Calu3 (cell line): ENCODE measurements around the gene LRRTM4. TPM values are rescaled to one million over a fixed set of nuclear protein-coding genes. Genes with fewer than 3 reads are reported as not detected.
"Not testable (repeated sequence)": the region's sequence is repeated elsewhere in the genome, so short reads cannot be mapped to it uniquely, and the experiment has no call there.

Experiments
- BruUV-seq: library from RNA; stranded (reverse); fragments of 400-500 nt; replicated peaks from 2 replicates; lab custom pipeline; 2021; lab: Mats Ljungman, UMichigan
- CTCF ChIA-PET: fragments of 300-600 bp; sonication (Branson Sonifier 250); formaldehyde crosslinking; loops from one replicate; lab custom pipeline; 2022; ENCODE audit warnings: antibody characterized with exemption; lab: Charles Lee
- DNase-seq: peaks from one replicate; pipeline ENCODE4 v3.0.0; 2022
- H3K27ac Mint-ChIP-seq: one replicate; pipeline ENCODE4 v1.8.0; 2022; ENCODE audit warnings: mixed read lengths; ENCODE audit not compliant: unreplicated experiment
- H3K27me3 Mint-ChIP-seq: one replicate; pipeline ENCODE4 v1.8.0; 2022; ENCODE audit warnings: mixed read lengths; ENCODE audit not compliant: unreplicated experiment
- H3K36me3 Mint-ChIP-seq: one replicate; pipeline ENCODE4 v1.8.0; 2022; ENCODE audit warnings: mild to moderate bottlenecking, moderate library complexity, mixed read lengths; ENCODE audit not compliant: insufficient read depth, unreplicated experiment
- H3K4me1 Mint-ChIP-seq: one replicate; pipeline ENCODE4 v1.8.0; 2022; ENCODE audit warnings: mild to moderate bottlenecking, low read depth, mixed read lengths; ENCODE audit not compliant: unreplicated experiment
- H3K4me3 Mint-ChIP-seq: one replicate; pipeline ENCODE4 v1.8.0; 2022; ENCODE audit warnings: mild to moderate bottlenecking, low read depth, moderate library complexity, mixed read lengths; ENCODE audit not compliant: unreplicated experiment
- H3K9me3 Mint-ChIP-seq: one replicate; pipeline ENCODE4 v1.8.0; 2022; ENCODE audit warnings: low read depth, mixed read lengths; ENCODE audit not compliant: unreplicated experiment
- intact Hi-C: fragments of 100-400 bp; cut with micrococcal nuclease; formaldehyde crosslinking; loops from one replicate; pipeline ENCODE4 v1.10.0; 2022; ENCODE audit not compliant: unreplicated experiment
- total RNA-seq: library from RNA; stranded (reverse); gene quantifications from 2 replicates; pipeline ENCODE4 v1.2.3, GENCODE V29; 2022
- TF ChIP-seq, protein P1 (sequence below): fragments of 200-600 bp; IDR thresholded peaks from one replicate; pipeline ENCODE4 v1.8.0; 2022; ENCODE audit warnings: antibody characterized with exemption; ENCODE audit not compliant: unreplicated experiment

The LRRTM4 gene
- total RNA-seq, 1 experiment from 2014 or later: not detected

DNA sequence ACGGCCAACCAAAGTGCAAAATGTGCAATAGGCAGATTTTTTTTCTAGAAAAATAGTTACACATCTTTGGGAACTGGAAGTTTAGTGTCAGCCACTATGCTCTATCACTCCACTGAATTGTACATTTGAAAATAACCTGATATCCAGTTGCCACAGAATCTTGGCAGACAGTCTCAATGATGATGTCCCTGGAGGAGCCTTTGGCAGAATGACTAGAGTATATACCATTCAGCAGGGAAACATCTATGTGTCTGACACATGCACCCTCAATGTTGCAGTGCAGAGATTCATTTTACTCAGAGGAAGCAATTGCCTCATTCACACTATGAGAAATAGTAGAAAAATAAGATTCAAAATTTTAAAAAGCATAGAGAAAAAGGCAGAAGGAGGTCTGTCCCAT is 475.8 kb downstream of the LRRTM4 start:
- BruUV-seq: no TSS peak
- intact Hi-C loops: no loop called here
- Mint-ChIP-seq H3K4me3 (no peak overlapping the region), H3K4me1 (no peaks in the 10 kb centered on the region), H3K36me3 (no peaks in the 10 kb centered on the region), H3K27ac (no peak overlapping the region), H3K9me3 (peaks cover 13% of the 10 kb centered on the region), H3K27me3 (no peaks in the 10 kb centered on the region)
- CTCF ChIA-PET: no interaction called here
- no peak for DNase-seq
- TF ChIP-seq, protein P1, sequence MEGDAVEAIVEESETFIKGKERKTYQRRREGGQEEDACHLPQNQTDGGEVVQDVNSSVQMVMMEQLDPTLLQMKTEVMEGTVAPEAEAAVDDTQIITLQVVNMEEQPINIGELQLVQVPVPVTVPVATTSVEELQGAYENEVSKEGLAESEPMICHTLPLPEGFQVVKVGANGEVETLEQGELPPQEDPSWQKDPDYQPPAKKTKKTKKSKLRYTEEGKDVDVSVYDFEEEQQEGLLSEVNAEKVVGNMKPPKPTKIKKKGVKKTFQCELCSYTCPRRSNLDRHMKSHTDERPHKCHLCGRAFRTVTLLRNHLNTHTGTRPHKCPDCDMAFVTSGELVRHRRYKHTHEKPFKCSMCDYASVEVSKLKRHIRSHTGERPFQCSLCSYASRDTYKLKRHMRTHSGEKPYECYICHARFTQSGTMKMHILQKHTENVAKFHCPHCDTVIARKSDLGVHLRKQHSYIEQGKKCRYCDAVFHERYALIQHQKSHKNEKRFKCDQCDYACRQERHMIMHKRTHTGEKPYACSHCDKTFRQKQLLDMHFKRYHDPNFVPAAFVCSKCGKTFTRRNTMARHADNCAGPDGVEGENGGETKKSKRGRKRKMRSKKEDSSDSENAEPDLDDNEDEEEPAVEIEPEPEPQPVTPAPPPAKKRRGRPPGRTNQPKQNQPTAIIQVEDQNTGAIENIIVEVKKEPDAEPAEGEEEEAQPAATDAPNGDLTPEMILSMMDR: no peak

DNA sequence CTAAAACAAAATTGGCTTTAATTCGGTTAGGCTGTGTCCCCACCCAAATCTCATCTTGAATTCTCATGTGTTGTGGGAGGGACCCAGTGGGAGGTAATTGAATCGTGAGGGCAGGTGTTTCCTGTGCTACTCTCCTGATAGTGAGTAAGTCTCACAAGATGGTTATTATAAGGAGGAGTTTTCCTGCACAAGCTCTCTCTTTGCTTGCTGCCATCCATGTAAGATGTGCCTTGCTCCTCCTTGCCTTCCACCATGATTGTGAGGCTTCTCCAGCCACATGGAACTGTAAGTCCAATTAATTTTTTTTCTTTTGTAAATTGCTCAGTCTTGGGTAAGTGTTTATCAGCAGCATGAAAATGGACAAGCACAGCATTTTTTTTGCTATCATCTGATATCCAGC is 476.7 kb downstream of the LRRTM4 start:
- H3K4me3 Mint-ChIP-seq, BruUV-seq, intact Hi-C loops, DNase-seq, H3K4me1 Mint-ChIP-seq, H3K36me3 Mint-ChIP-seq, H3K27ac Mint-ChIP-seq, H3K27me3 Mint-ChIP-seq, CTCF ChIA-PET: not testable (repeated sequence)
- H3K9me3 Mint-ChIP-seq: peaks cover 16% of the 10 kb centered on the region

DNA sequence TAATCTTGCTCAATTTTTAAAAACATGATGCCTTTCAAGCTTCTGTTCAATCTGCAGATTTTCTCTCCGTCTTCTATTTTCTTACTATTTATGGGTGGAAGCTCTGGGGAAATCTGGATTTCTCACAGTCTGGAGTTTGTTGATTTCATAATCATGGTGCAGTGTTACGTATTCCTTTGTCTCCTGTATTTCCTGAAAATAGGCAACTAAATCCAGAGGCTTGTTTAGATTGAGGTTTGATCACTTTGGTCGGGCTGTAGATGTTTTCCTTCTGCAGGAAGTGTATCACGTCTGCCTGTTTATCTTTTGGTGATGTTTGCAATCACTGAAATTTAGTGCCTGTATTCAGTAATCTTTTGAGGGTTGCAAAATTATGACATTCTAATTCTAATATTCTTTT is 487.7 kb downstream of the LRRTM4 start:
- TF ChIP-seq, protein P1: no peak
- Mint-ChIP-seq H3K36me3 (no peaks in the 10 kb centered on the region), H3K27ac (no peak overlapping the region), H3K9me3 (peaks cover 6% of the 10 kb centered on the region), H3K4me1 (no peaks in the 10 kb centered on the region), H3K4me3 (no peak overlapping the region), H3K27me3 (no peaks in the 10 kb centered on the region)
- no peak for DNase-seq
- CTCF ChIA-PET: no interaction called here
- no TSS peak for BruUV-seq
- intact Hi-C loops: no loop called here

DNA sequence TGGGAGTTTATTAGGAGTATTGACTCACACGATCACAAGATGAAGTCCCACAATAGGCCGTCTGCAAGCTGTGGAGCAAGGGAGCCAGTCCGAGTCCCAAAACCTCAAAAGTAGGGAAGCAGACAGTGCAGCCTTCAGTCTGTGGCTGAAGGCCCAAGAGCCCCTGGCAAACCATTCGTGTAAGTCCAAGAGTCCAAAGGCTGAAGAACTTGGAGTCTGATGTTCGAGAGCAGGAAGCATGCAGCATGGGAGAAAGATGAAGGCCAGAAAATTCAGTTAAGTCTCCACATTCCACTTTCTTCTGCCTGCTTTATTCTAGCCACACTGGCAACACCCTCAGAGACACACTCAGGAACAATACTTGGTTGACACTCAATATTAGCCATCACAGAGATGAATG is 492.9 kb downstream of the LRRTM4 start:
- DNase-seq, BruUV-seq, H3K4me1 Mint-ChIP-seq, H3K27me3 Mint-ChIP-seq, H3K4me3 Mint-ChIP-seq, H3K36me3 Mint-ChIP-seq, H3K27ac Mint-ChIP-seq, CTCF ChIA-PET, intact Hi-C loops: not testable (repeated sequence)
- peaks cover 17% of the 10 kb centered on the region for H3K9me3 Mint-ChIP-seq

DNA sequence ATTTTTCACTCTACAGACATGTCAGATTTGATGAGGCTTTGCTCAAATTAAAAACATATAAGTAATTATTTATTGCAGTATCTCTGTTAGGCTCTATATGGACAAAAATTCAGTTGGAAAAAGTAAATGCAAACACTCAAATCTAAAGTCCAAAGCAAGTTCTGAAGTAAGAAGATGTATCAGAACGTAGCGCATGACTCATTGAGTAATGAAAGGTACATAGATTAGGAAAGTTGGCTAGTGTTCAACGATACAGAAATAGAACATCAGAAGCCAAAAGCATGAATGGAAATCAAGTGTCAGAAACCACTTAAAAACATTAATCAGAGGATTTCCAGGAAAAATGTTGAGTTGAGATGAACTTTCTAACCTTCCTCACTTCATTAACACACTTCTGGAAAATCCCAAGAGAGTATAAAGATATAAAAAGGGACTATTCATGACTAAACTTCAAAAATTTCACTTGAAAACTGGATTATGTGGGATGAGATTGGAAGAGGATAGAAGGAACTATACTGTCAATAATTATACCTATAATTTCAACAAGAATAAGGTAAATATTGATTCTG is 494.1 kb downstream of the LRRTM4 start:
- no TSS peak for BruUV-seq
- CTCF ChIA-PET: no interaction called here
- TF ChIP-seq, protein P1: no peak
- Mint-ChIP-seq H3K27me3 (no peaks in the 10 kb centered on the region), H3K9me3 (peaks cover 22% of the 10 kb centered on the region), H3K4me3 (no peak overlapping the region), H3K27ac (no peak overlapping the region), H3K36me3 (no peaks in the 10 kb centered on the region), H3K4me1 (no peaks in the 10 kb centered on the region)
- DNase-seq: no peak
- intact Hi-C loops: no loop called here
